ENCODE measurements around the gene DAO. TPM values are rescaled to one million over a fixed set of nuclear protein-coding genes. Genes with fewer than 3 reads are reported as not detected.
A peak's percentile ranks its signal among the peaks of the same experiment; 100 is the strongest.

DAO gene
- total and polyA plus RNA-seq, 8 donors = not detected

- H3K9me3 ChIP-seq = no peaks in the 10 kb centered on the region
- H3K4me1 ChIP-seq = peaks cover 0 to 3% (median 0%) of the 10 kb centered on the region in 3 donors
- TF ChIP-seq CTCF (IDR thresholded peaks at IDR 0.05) = no peak
- H3K4me3 ChIP-seq = no peak overlapping the region
- 13 to 38% methylated on average over 1 of the region's 1 CpG for WGBS, 2 donors
- DNase-seq (no peak), ATAC-seq (no peak), FAIRE-seq (no peak)
- intact Hi-C loops (cut with DNase I) = no loop called here
- no peak overlapping the region for H3K27ac ChIP-seq
- H3K27me3 ChIP-seq = no peaks in the 10 kb centered on the region
- no peaks in the 10 kb centered on the region for H3K36me3 ChIP-seq
These were observed 67.2 kb downstream of the DAO start for GRCh38 chr12:108947097-108947496.

- FAIRE-seq = no peak
- ATAC-seq = peak in 1 of 4 donors; percentile 35
These were observed 68.5 kb downstream of the DAO start for GRCh38 chr12:108948367-108948766.

GRCh38 chr12:108949976-108950375, 70.1 kb downstream of the DAO start:
- WGBS, 2 donors = 88 to 100% methylated on average over 1 of the region's 1 CpG
- Histone ChIP-seq H3K9me3 (no peaks in the 10 kb centered on the region), H3K4me3 (no peak overlapping the region), H3K27me3 (no peaks in the 10 kb centered on the region), H3K4me1 (peaks cover 0 to 3% (median 0%) of the 10 kb centered on the region in 3 donors), H3K36me3 (no peaks in the 10 kb centered on the region), H3K27ac (no peak overlapping the region)
- intact Hi-C loops (cut with DNase I) = no loop called here
- TF ChIP-seq CTCF (IDR thresholded peaks at IDR 0.05) = no peak
- no peak for DNase-seq
- no peak for ATAC-seq
- FAIRE-seq = no peak

More at GRCh38 chr12:108948367-108948766, 68.5 kb downstream of the DAO start:
- no peak for DNase-seq
- no peaks in the 10 kb centered on the region for H3K27me3 ChIP-seq
- H3K4me3 ChIP-seq = no peak overlapping the region
- H3K27ac ChIP-seq = no peak overlapping the region
- TF ChIP-seq CTCF (IDR thresholded peaks at IDR 0.05) = no peak
- no peaks in the 10 kb centered on the region for H3K36me3 ChIP-seq
- H3K4me1 ChIP-seq = peaks cover 0 to 3% (median 0%) of the 10 kb centered on the region in 3 donors
- no peaks in the 10 kb centered on the region for H3K9me3 ChIP-seq
- intact Hi-C loops (cut with DNase I) = no loop called here

Small RNA genes within 50 kb of the gene (microRNA-seq; reads per million reads assigned to microRNA genes)
- 0 reads per million in 2 donors for gene MIR619

Other genes with a start within 250 kb of the DAO start
- 1 to 10 TPM in 4 of 6 donors, under 1 TPM in 2; 0.28 to 9.5 (median 1.8) TPM for gene SELPLG, start 246.2 kb upstream of the DAO start, total RNA-seq
- under 1 TPM; 0.61 to 0.91 TPM for gene SELPLG, start 246.2 kb upstream of the DAO start, polyA plus RNA-seq
- gene CORO1C, start 148.6 kb upstream of the DAO start, total RNA-seq = 10 to 100 TPM; 14.1 to 62.3 (median 19.5) TPM
- gene CORO1C, start 148.6 kb upstream of the DAO start, polyA plus RNA-seq = 1 to 10 TPM; 9.9 to 10.0 TPM
- gene SSH1, start 22.5 kb upstream of the DAO start, total RNA-seq = 10 to 100 TPM in 2 of 6 donors, 1 to 10 TPM in 4; 8.2 to 22.1 (median 9.7) TPM
- gene SSH1, start 22.5 kb upstream of the DAO start, polyA plus RNA-seq = 1 to 10 TPM; 3.7 to 4.6 TPM
- 1 to 10 TPM in 3 of 6 donors, under 1 TPM in 3; 0.13 to 2.3 (median 0.71) TPM for gene SVOP, start 141.0 kb downstream of the DAO start, total RNA-seq
- gene SVOP, start 141.0 kb downstream of the DAO start, polyA plus RNA-seq = 1 to 10 TPM in 1 of 2 donors, under 1 TPM in 1; 0.68 to 4.3 TPM
- 10 to 100 TPM in 2 of 6 donors, 1 to 10 TPM in 4; 6.5 to 11.2 (median 9.3) TPM for gene USP30, start 172.5 kb downstream of the DAO start, total RNA-seq
- gene USP30, start 172.5 kb downstream of the DAO start, polyA plus RNA-seq = 10 to 100 TPM in 1 of 2 donors, 1 to 10 TPM in 1; 4.8 to 10.2 TPM
- 10 to 100 TPM in 2 of 6 donors, 1 to 10 TPM in 4; 4.3 to 12.2 (median 6.5) TPM for gene ALKBH2, start 213.4 kb downstream of the DAO start, total RNA-seq
- gene ALKBH2, start 213.4 kb downstream of the DAO start, polyA plus RNA-seq = 10 to 100 TPM; 19.8 to 22.9 TPM
- gene UNG, start 217.5 kb downstream of the DAO start, total RNA-seq = 10 to 100 TPM in 2 of 6 donors, 1 to 10 TPM in 4; 5.1 to 15.8 (median 8.3) TPM
- 1 to 10 TPM; 7.1 to 9.5 TPM for gene UNG, start 217.5 kb downstream of the DAO start, polyA plus RNA-seq
- 10 to 100 TPM; 23.4 to 42.1 (median 31.6) TPM for gene ACACB, start 236.5 kb downstream of the DAO start, total RNA-seq
- 10 to 100 TPM; 23.7 to 58.9 TPM for gene ACACB, start 236.5 kb downstream of the DAO start, polyA plus RNA-seq